Amniotic stem cell (primary cell): ENCODE measurements around the gene KIAA0319L.

Experiments
- DNase-seq: peaks from one replicate; lab custom pipeline; 2025; lab: John Stamatoyannopoulos, UW

The KIAA0319L gene

GRCh38 chr1:35536556-35537162 lies 20.5 kb downstream of the KIAA0319L start:
- DNase-seq, result no peak

GRCh38 chr1:35535243-35535642 lies 22.0 kb downstream of the KIAA0319L start:
- no peak for DNase-seq

- DNase-seq, result no peak
Observed at GRCh38 chr1:35533586-35533985, 23.6 kb downstream of the KIAA0319L start.

GRCh38 chr1:35532497-35533223 lies 24.5 kb downstream of the KIAA0319L start:
- no peak for DNase-seq

GRCh38 chr1:35531368-35531767 lies 25.8 kb downstream of the KIAA0319L start:
- DNase-seq, result no peak

GRCh38 chr1:35530946-35531345 lies 26.3 kb downstream of the KIAA0319L start:
- DNase-seq, result no peak

- no peak for DNase-seq
Observed at GRCh38 chr1:35530168-35530567, 27.0 kb downstream of the KIAA0319L start.

- DNase-seq, result no peak
Observed at GRCh38 chr1:35524106-35524505, 33.1 kb downstream of the KIAA0319L start.

- no peak for DNase-seq
Observed at GRCh38 chr1:35519432-35519831, 37.8 kb downstream of the KIAA0319L start.

- DNase-seq, result no peak
Observed at GRCh38 chr1:35518183-35518582, 39.0 kb downstream of the KIAA0319L start.

GRCh38 chr1:35511305-35511704 lies 45.9 kb downstream of the KIAA0319L start:
- DNase-seq, result no peak

GRCh38 chr1:35509558-35509957 lies 47.6 kb downstream of the KIAA0319L start:
- no peak for DNase-seq

- DNase-seq, result no peak
Observed at GRCh38 chr1:35507947-35508346, 49.3 kb downstream of the KIAA0319L start.

GRCh38 chr1:35506960-35507912 lies 50.0 kb downstream of the KIAA0319L start:
- no peak for DNase-seq

GRCh38 chr1:35505911-35506798 lies 51.0 kb downstream of the KIAA0319L start:
- DNase-seq, result no peak

GRCh38 chr1:35502242-35502641 lies 55.0 kb downstream of the KIAA0319L start:
- DNase-seq, result no peak

GRCh38 chr1:35500439-35500838 lies 56.8 kb downstream of the KIAA0319L start:
- no peak for DNase-seq

GRCh38 chr1:35499652-35500176 lies 57.5 kb downstream of the KIAA0319L start:
- no peak for DNase-seq

GRCh38 chr1:35499231-35499630 lies 58.0 kb downstream of the KIAA0319L start:
- no peak for DNase-seq

GRCh38 chr1:35497571-35497970 lies 59.6 kb downstream of the KIAA0319L start:
- DNase-seq, result no peak

GRCh38 chr1:35490250-35490649 lies 67.0 kb downstream of the KIAA0319L start:
- DNase-seq, result no peak
